Right lobe of liver (tissue), 6 donors: ENCODE measurements around the gene TPD52L2. TPM values are rescaled to one million over a fixed set of nuclear protein-coding genes. Genes with fewer than 3 reads are reported as not detected.

ENCODE experiments used
- ATAC-seq, 4 donors: fragments of 200-7000 bp; cut with Tn5 transposase; one replicate each; pipeline ENCODE4 v1.9.1; 2020; ENCODE audit warnings: mild to moderate bottlenecking in 4 of 4, moderate library complexity in 4 of 4
- DNase-seq, 3 donors: peaks; one replicate each; pipeline ENCODE4 v3.0.0-alpha.2; 2020
- H3K27ac ChIP-seq, 3 donors: fragments of 200-600 bp; one replicate each; pipeline ENCODE4 v1.8.0; 2022
- H3K27me3 ChIP-seq, 2 donors: fragments of 200-600 bp; one replicate each; pipeline ENCODE4 v1.8.0; 2022
- H3K36me3 ChIP-seq, 4 donors: fragments of 200-600 bp; sonication (generic) in 1 of 4; one replicate each; pipeline versions ENCODE4 v1.5.1 to v1.8.0; 2017 to 2022; ENCODE audit warnings: control low read depth in 1 of 4
- H3K4me1 ChIP-seq, 4 donors: fragments of 200-600 bp; sonication (generic) in 1 of 4; one replicate each; pipeline versions ENCODE4 v1.5.1 to v1.8.0; 2017 to 2022; ENCODE audit warnings: control low read depth in 1 of 4
- H3K4me3 ChIP-seq, 3 donors: fragments of 200-600 bp; one replicate each; pipeline ENCODE4 v1.8.0; 2022
- H3K9me3 ChIP-seq, 4 donors: fragments of 200-600 bp; sonication (generic) in 1 of 4; one replicate each; pipeline versions ENCODE4 v1.5.1 to v1.8.0; 2017 to 2022; ENCODE audit warnings: control low read depth in 1 of 4
- POLR2A ChIP-seq: fragments of 450-650 bp; IDR thresholded peaks from one replicate; pipeline ENCODE4 v1.6.1; 2017; ENCODE audit warnings: antibody characterized with exemption, mild to moderate bottlenecking
- WGBS: methylation state at CpG from one replicate; pipeline ENCODE4 v1.1.6; 2018; ENCODE audit warnings: low coverage, low lambda C conversion rate; ENCODE audit not compliant: insufficient coverage; ENCODE audit errors: missing lambda C conversion rate; 5-methylcytosine and 5-hydroxymethylcytosine counted together
- intact Hi-C, 2 donors: fragments of 100-400 bp; cut with DNase I; formaldehyde crosslinking; loops; one replicate each; pipeline versions ENCODE4 v1.11.2 to v1.14.1; 2022
- total RNA-seq, 6 experiments: library from RNA; depleted of rRNA in 2 of 6; stranded (reverse); fragments of >200 nt in 2 of 6; fragmentation: NEBNext Ultra II Directional in 3 of 6; extraction: Animal tissue kit (Norgen Biotek cat#: 25700) in 3 of 6; gene quantifications; one replicate each; pipeline versions ENCODE4 v1.1.0 to v1.2.4, GENCODE V29; 2016 to 2023
- TF ChIP-seq, protein P1 (sequence below), 4 donors: fragments of 200-600 bp in 3 of 4; fragments of 450-650 bp in 1 of 4; IDR thresholded peaks; one replicate each; pipeline versions ENCODE4 v1.5.1 to v1.8.0; 2016 to 2022; ENCODE audit warnings: antibody characterized with exemption in 4 of 4, mild to moderate bottlenecking in 2 of 4
- donor health status: DM: no; HTN: yes; CAD: no.
- donor health status: DM: no; HTN: no; CAD: no.
- donor health status: DM: no; HTN: no; CAD: no.
- donor health status: DM: no; HTN: yes; CAD: no.
- donor health status: DM: no; HTN: yes; CAD: no.

Gene TPD52L2
- total RNA-seq, 6 experiments from 2014 or later, result 20.1 to 46.8 (median 30.5) TPM

DNA sequence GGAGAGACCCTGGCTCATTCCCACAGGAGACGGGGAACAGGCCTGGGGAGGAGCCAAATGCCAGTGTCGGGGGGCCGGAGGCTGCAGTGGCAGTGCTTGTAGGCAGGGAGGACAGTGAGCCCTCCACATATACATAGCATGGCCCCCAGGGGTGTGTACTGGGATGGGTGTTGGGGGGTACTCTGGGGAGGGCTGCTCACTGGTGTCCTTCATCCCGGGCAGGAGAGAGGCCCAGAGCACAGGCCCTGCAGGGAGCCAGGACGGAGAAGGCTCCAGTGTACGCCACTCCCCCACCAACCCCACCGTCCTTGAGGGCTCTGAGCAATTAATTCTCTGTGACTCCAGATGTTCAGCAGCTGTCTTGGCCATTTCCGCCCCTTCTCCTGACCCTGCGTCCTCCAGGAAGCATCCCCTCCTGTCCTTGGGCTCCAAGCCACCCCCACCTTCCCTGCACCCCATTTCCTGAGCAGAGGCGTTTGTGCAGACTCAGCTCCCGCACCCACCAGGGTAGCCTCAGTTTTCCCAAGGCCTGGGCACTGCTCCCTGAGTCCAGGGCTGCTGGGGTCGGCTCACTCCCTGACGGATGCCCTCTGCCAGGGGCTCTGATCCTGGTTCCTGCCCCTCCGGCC lies 7.2 kb upstream of the TPD52L2 start:
- no peak overlapping the region for H3K4me3 ChIP-seq
- peak in 1 of 3 donors; percentile 58 for DNase-seq
- TF ChIP-seq, protein P1, sequence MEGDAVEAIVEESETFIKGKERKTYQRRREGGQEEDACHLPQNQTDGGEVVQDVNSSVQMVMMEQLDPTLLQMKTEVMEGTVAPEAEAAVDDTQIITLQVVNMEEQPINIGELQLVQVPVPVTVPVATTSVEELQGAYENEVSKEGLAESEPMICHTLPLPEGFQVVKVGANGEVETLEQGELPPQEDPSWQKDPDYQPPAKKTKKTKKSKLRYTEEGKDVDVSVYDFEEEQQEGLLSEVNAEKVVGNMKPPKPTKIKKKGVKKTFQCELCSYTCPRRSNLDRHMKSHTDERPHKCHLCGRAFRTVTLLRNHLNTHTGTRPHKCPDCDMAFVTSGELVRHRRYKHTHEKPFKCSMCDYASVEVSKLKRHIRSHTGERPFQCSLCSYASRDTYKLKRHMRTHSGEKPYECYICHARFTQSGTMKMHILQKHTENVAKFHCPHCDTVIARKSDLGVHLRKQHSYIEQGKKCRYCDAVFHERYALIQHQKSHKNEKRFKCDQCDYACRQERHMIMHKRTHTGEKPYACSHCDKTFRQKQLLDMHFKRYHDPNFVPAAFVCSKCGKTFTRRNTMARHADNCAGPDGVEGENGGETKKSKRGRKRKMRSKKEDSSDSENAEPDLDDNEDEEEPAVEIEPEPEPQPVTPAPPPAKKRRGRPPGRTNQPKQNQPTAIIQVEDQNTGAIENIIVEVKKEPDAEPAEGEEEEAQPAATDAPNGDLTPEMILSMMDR (IDR thresholded peaks at IDR 0.05), result no peak
- TF ChIP-seq POLR2A, result no peak
- intact Hi-C loops, result no loop called here
- 39% methylated on average over 7 of the region's 14 CpGs for WGBS
- H3K4me1 ChIP-seq, result peaks cover 0 to under 1% (median 0%) of the 10 kb centered on the region in 4 donors
- ATAC-seq, result peak; percentile 8 to 26 (median 23)
- no peaks in the 10 kb centered on the region for H3K9me3 ChIP-seq
- H3K27me3 ChIP-seq, result no peaks in the 10 kb centered on the region
- no peak overlapping the region for H3K27ac ChIP-seq
- H3K36me3 ChIP-seq, result peaks cover 0 to 8% (median 0%) of the 10 kb centered on the region in 4 donors

DNA sequence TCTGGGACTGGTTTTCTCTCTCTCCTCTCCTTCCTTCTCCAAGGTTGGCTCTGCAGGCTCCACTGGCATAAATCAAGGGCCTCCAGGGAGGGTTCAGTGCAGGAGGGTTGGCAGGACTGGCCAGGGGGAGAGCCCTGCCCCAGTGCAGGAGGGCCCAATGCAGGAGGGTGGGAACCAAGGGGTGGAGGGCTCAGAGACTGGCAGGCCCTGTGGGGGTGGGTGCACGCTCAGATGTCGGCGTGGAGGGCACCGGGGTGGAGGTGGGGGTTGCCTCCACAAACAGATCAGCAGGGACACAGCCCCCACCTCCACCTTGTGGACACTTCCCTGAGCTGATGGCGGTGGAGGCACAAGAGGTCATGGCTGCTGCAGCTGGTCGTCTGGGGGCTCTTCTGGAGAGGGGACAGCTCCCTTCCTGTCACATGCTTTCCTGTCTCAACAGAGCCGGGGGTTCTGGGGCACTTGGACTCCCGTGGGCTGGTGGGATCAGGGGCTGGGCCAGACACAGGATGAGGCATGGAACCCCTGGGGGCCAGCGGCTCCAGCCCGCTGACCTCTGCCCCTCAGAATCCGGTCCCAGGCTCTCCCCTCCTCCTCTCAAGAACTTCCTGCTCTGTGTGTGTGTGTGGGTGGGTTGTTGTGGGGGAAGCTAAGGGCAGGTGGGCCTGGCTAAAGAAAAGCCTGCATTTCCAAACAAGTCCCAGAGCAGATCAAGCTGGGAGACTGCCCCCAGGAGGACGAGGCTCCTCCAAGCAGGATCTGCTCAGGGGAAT lies 6.5 kb upstream of the TPD52L2 start:
- TF ChIP-seq POLR2A, result no peak
- TF ChIP-seq, protein P1 (IDR thresholded peaks at IDR 0.05), result peak in 2 of 4 donors; percentile 10 to 23
- Histone ChIP-seq H3K27ac (no peak overlapping the region), H3K36me3 (peaks cover 0 to 8% (median 0%) of the 10 kb centered on the region in 4 donors), H3K4me1 (peaks cover 0 to 7% (median 4%) of the 10 kb centered on the region in 4 donors), H3K9me3 (no peaks in the 10 kb centered on the region), H3K4me3 (no peak overlapping the region), H3K27me3 (no peaks in the 10 kb centered on the region)
- intact Hi-C loops, result no loop called here
- peak; percentile 48 to 61 (median 56) for ATAC-seq
- DNase-seq, result peak in 2 of 3 donors; percentile 60 to 67
- no CpG with 5 or more reads among the region's 12 CpGs for WGBS

DNA sequence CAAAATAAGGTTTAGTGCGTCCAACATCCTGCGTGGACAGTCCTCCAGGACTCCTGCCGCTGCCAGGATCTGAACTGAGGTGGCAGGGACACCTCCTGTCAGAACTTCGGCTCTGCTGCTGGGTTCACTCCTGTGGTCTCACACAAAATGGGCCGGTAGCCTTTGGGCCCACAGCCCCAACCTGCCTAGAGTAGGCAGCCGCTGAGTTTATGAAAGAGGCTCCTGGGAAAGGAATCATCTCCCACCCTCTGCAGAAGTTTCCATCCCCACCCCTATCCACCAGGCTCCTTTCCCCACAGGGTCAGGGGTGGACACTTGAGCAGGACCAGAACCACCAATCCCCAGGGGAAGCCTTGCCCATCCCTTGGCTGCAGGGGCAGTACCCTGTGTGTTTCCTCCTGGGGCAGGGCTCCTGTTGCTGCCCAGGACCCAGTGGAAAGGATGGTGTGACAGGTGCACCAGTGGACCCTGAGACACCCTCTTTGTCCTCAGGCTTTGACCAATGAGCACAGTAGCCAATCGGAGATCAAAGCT lies 5.8 kb upstream of the TPD52L2 start:
- no peak for DNase-seq
- H3K4me3 ChIP-seq, result no peak overlapping the region
- peaks cover 0 to 8% (median 0%) of the 10 kb centered on the region in 4 donors for H3K36me3 ChIP-seq
- H3K27ac ChIP-seq, result no peak overlapping the region
- H3K9me3 ChIP-seq, result no peaks in the 10 kb centered on the region
- no peaks in the 10 kb centered on the region for H3K27me3 ChIP-seq
- intact Hi-C loops, result no loop called here
- H3K4me1 ChIP-seq, result peaks cover 0 to 9% (median 5%) of the 10 kb centered on the region in 4 donors
- ATAC-seq, result no peak
- TF ChIP-seq, protein P1 (IDR thresholded peaks at IDR 0.05), result no peak
- no peak for TF ChIP-seq POLR2A
- 70% methylated on average over 2 of the region's 7 CpGs for WGBS

DNA sequence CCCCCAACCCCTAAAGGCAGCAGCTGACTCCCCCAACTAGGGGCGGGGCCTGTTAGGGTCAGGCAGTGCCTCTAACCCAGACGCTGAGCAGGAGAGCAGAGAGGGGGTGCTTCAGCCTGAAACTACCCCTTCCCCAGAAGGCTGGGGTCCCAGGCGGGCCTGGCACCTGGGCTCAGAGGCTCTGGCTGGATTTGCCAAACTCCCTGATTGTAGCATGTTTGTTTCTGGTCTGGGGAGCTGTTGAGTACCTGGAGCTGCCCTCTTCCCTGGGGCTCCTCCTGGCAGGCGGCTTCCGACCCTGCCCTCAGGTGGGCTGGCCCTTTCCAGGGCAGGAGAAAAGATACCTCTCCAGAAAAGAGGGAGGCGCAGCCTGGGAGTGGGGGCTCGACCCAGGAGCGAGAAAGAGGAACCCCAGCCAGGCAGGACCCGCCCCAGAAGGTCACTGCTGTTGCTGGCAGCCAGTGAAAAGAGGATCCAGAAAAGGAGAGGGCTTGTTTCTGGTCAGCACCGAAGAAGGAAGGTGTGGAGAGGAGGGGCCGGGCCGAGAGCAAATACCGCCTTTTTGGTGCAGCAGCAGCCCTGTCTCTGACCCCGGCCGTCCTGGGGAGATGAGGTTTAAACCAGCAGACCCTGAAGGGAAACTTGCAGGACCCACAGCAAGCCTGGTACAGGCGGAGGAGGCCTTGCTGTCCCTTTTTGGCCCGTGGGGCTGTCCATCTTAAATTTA lies 4.6 kb upstream of the TPD52L2 start:
- Histone ChIP-seq H3K4me1 (peaks cover 0 to 9% (median 5%) of the 10 kb centered on the region in 4 donors), H3K9me3 (no peaks in the 10 kb centered on the region), H3K27ac (no peak overlapping the region), H3K36me3 (peaks cover 0 to 8% (median 0%) of the 10 kb centered on the region in 4 donors), H3K27me3 (no peaks in the 10 kb centered on the region), H3K4me3 (no peak overlapping the region)
- TF ChIP-seq, protein P1 (IDR thresholded peaks at IDR 0.05), result no peak
- TF ChIP-seq POLR2A, result no peak
- intact Hi-C loops, result no loop called here
- 62% methylated on average over 11 of the region's 17 CpGs for WGBS
- ATAC-seq (no peak), DNase-seq (peak in 1 of 3 donors; percentile 43)
